NCI-H748 treated with DMSO at 0.1 percent for 48 hours (cell line): ENCODE data around the gene KDM5D.

Source experiments
- DNase-seq: peaks from one replicate; lab custom pipeline; 2025; lab: John Stamatoyannopoulos, UW

The KDM5D gene

GRCh38 chrY:19744381-19745378, at the start of gene KDM5D:
Gene KDM5D (minus strand): TSS chrY:19744726. CDS start chrY:19744534, 192 bp downstream.
- no peak for DNase-seq

GRCh38 chrY:19768375-19768774, 23.8 kb upstream of the KDM5D start:
- no peak for DNase-seq

- DNase-seq: no peak
Observed at GRCh38 chrY:19743331-19743730, 1.2 kb downstream of the KDM5D start.

- no peak for DNase-seq
Observed at GRCh38 chrY:19742153-19742552, 2.4 kb downstream of the KDM5D start.

GRCh38 chrY:19734425-19734824, 10.1 kb downstream of the KDM5D start:
- DNase-seq: no peak

- DNase-seq: no peak
Observed at GRCh38 chrY:19717950-19718349, 26.6 kb downstream of the KDM5D start.

- no peak for DNase-seq
Observed at GRCh38 chrY:19717146-19717545, 27.4 kb downstream of the KDM5D start.

GRCh38 chrY:19715226-19715625, 29.3 kb downstream of the KDM5D start:
- no peak for DNase-seq

- DNase-seq: no peak
Observed at GRCh38 chrY:19713430-19713829, 31.1 kb downstream of the KDM5D start.

GRCh38 chrY:19706273-19706672, 38.3 kb downstream of the KDM5D start:
- no peak for DNase-seq

GRCh38 chrY:19698495-19698894, 46.0 kb downstream of the KDM5D start:
- DNase-seq: no peak

GRCh38 chrY:19680821-19681220, 63.7 kb downstream of the KDM5D start:
- DNase-seq: no peak
